PC-3 (cell line): Measurements from ENCODE around the gene ABCC8. TPM values are rescaled to one million over a fixed set of nuclear protein-coding genes. Genes with fewer than 3 reads are reported as not detected.

Experiments
- ATAC-seq: fragments of 200-7000 bp; cut with Tn5 transposase; 2 replicates; pipeline ENCODE4 v1.9.1; 2020; ENCODE audit warnings: mild to moderate bottlenecking, moderate library complexity
- BruUV-seq: library from RNA; stranded (reverse); fragments of 400-500 nt; replicated peaks from 2 replicates; lab custom pipeline; 2021; lab: Mats Ljungman, UMichigan
- CTCF ChIA-PET: fragments of 300-600 bp; sonication (Branson Sonifier 250); formaldehyde crosslinking; loops from one replicate; lab custom pipeline; 2022; ENCODE audit warnings: antibody characterized with exemption; lab: Charles Lee
- POLR2A ChIA-PET: fragments of 300-600 bp; sonication (Branson Sonifier 250); formaldehyde crosslinking; loops from one replicate; lab custom pipeline; 2022; ENCODE audit warnings: antibody characterized with exemption; ENCODE audit not compliant: unreplicated experiment; lab: Charles Lee
- DNase-seq: peaks from one replicate; pipeline ENCODE4 v3.0.0-alpha.2; 2015
- H2AFZ ChIP-seq: fragments of 300-600 bp; sonication (generic); 2 replicates; pipeline ENCODE4 v1.6.0; 2016; ENCODE audit warnings: antibody characterized with exemption, low read length
- H3F3A ChIP-seq: fragments of 300-600 bp; sonication (generic); one replicate; pipeline ENCODE4 v1.6.0; 2017; ENCODE audit warnings: antibody characterized with exemption, low read length, control low read depth, mild to moderate bottlenecking; ENCODE audit not compliant: unreplicated experiment
- H3K27ac ChIP-seq: fragments of 300-600 bp; sonication (generic); 2 replicates; pipeline ENCODE4 v1.5.1; 2016; ENCODE audit warnings: mild to moderate bottlenecking, low read length
- H3K27me3 ChIP-seq: fragments of 300-600 bp; sonication (generic); 2 replicates; pipeline ENCODE4 v1.6.1; 2016; ENCODE audit warnings: low read length, mixed read lengths
- H3K36me3 ChIP-seq: fragments of 300-600 bp; sonication (generic); 2 replicates; pipeline ENCODE4 v1.6.1; 2016; ENCODE audit warnings: low read depth, mixed run types, low read length, mixed read lengths
- H3K4me1 ChIP-seq: fragments of 300-600 bp; sonication (generic); 2 replicates; pipeline ENCODE4 v1.5.1; 2016; ENCODE audit warnings: low read length; ENCODE audit not compliant: insufficient read depth
- H3K4me2 ChIP-seq: fragments of 300-600 bp; sonication (generic); 2 replicates; pipeline ENCODE4 v1.6.0; 2016; ENCODE audit warnings: low read length
- H3K4me3 ChIP-seq: fragments of 300-600 bp; sonication (generic); 2 replicates; pipeline ENCODE4 v1.5.1; 2016; ENCODE audit warnings: mild to moderate bottlenecking, low read length, mixed read lengths
- H3K79me2 ChIP-seq: fragments of 300-600 bp; sonication (generic); 2 replicates; pipeline ENCODE4 v1.6.1; 2017; ENCODE audit warnings: low read length, mixed read lengths
- H3K9ac ChIP-seq: fragments of 300-600 bp; sonication (generic); 2 replicates; pipeline ENCODE4 v1.6.0; 2016; ENCODE audit warnings: mild to moderate bottlenecking, low read length
- H3K9me2 ChIP-seq: fragments of 300-600 bp; sonication (generic); replicated peaks from 2 replicates; pipeline ENCODE4 v1.6.1; 2016; ENCODE audit warnings: mixed run types, low read length, mixed read lengths
- H3K9me3 ChIP-seq: fragments of 300-600 bp; sonication (generic); 2 replicates; pipeline ENCODE4 v1.6.1; 2016; ENCODE audit warnings: low read length, mixed read lengths
- H4K20me1 ChIP-seq: fragments of 300-600 bp; sonication (generic); 2 replicates; pipeline ENCODE4 v1.6.1; 2016; ENCODE audit warnings: low read length, mixed read lengths
- EZH2 ChIP-seq: fragments of 300-600 bp; sonication (generic); IDR thresholded peaks from one replicate; pipeline ENCODE4 v1.6.1; 2017; ENCODE audit warnings: antibody characterized with exemption, mild to moderate bottlenecking, low read length; ENCODE audit not compliant: unreplicated experiment
- EZH2phosphoT487 ChIP-seq: fragments of 300-600 bp; sonication (generic); IDR thresholded peaks from 2 replicates; pipeline ENCODE4 v1.6.1; 2018; ENCODE audit warnings: mild to moderate bottlenecking, antibody characterized with exemption, low read length, borderline replicate concordance
- intact Hi-C: fragments of 100-400 bp; cut with micrococcal nuclease; formaldehyde crosslinking; loops from 2 replicates; pipeline ENCODE4 v1.9.0; 2023
- total RNA-seq: library from RNA; depleted of rRNA; stranded (reverse); fragments of >200 nt; gene quantifications from 2 replicates; pipeline ENCODE4 v1.2.3, GENCODE V29; 2014
- TF ChIP-seq, protein P1 (sequence below): fragments of 300-600 bp; sonication (generic); conservative IDR thresholded peaks from 2 replicates; pipeline ENCODE4 v1.5.1; 2017; ENCODE audit warnings: antibody characterized with exemption, low read depth, mild to moderate bottlenecking, low read length

Gene ABCC8
- total RNA-seq, 1 experiment from 2014 or later: not detected

GRCh38 chr11:17507773-17508172 lies 31.1 kb upstream of the ABCC8 start:
- Histone ChIP-seq H3K4me2 (no peak overlapping the region), H4K20me1 (no peaks in the 10 kb centered on the region), H3K4me3 (no peak overlapping the region), H3K36me3 (no peaks in the 10 kb centered on the region), H3K79me2 (no peaks in the 10 kb centered on the region), H3K9me3 (no peaks in the 10 kb centered on the region), H2AFZ (no peak overlapping the region), H3K4me1 (no peaks in the 10 kb centered on the region), H3K9me2 (no peaks in the 10 kb centered on the region), H3K27me3 (peaks cover 30% of the 10 kb centered on the region), H3F3A (no peaks in the 10 kb centered on the region), H3K9ac (no peak overlapping the region), H3K27ac (no peak overlapping the region)
- DNase-seq: no peak
- POLR2A ChIA-PET: no interaction called here
- no peak for ATAC-seq
- intact Hi-C loops: loop anchor here (10.0 kb wide), 1 partner anchor 273 kb away; no protein-coding TSS in a partner anchor
- no peak for TF ChIP-seq EZH2phosphoT487
- TF ChIP-seq, protein P1, sequence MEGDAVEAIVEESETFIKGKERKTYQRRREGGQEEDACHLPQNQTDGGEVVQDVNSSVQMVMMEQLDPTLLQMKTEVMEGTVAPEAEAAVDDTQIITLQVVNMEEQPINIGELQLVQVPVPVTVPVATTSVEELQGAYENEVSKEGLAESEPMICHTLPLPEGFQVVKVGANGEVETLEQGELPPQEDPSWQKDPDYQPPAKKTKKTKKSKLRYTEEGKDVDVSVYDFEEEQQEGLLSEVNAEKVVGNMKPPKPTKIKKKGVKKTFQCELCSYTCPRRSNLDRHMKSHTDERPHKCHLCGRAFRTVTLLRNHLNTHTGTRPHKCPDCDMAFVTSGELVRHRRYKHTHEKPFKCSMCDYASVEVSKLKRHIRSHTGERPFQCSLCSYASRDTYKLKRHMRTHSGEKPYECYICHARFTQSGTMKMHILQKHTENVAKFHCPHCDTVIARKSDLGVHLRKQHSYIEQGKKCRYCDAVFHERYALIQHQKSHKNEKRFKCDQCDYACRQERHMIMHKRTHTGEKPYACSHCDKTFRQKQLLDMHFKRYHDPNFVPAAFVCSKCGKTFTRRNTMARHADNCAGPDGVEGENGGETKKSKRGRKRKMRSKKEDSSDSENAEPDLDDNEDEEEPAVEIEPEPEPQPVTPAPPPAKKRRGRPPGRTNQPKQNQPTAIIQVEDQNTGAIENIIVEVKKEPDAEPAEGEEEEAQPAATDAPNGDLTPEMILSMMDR: no peak
- TF ChIP-seq EZH2: no peak
- CTCF ChIA-PET: no interaction called here
- BruUV-seq: no TSS peak

DNA sequence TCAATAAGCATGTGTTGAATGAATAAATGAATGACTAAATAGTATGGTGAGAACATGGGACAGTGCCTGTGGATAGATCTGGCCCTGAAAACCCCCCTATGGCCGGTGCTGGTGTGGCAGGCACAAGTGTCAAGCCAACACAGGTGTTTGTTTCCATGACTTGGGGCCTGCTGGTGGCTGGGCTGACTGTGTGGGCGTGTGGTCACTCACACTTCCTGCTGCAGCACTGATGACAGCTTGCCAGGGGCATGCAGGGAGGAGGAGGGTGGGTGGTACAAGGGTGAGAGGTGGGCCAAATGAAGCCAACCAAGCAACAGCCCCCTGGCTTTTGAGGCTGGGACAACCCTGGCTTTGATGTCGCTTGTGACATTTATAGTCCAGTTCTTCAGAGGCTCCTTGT lies 30.3 kb upstream of the ABCC8 start:
- H3K4me1 ChIP-seq: no peaks in the 10 kb centered on the region
- ATAC-seq (no peak), DNase-seq (no peak)
- no peaks in the 10 kb centered on the region for H3K79me2 ChIP-seq
- intact Hi-C loops: loop anchor here (10.0 kb wide), 1 partner anchor 272 kb away; no protein-coding TSS in a partner anchor
- no TSS peak for BruUV-seq
- no peak overlapping the region for H3K4me3 ChIP-seq
- no peaks in the 10 kb centered on the region for H3K36me3 ChIP-seq
- no peak overlapping the region for H3K27ac ChIP-seq
- H2AFZ ChIP-seq: no peak overlapping the region
- H3K9me2 ChIP-seq: no peaks in the 10 kb centered on the region
- no peaks in the 10 kb centered on the region for H3K9me3 ChIP-seq
- no peaks in the 10 kb centered on the region for H3F3A ChIP-seq
- H3K27me3 ChIP-seq: peaks cover 30% of the 10 kb centered on the region
- no peak overlapping the region for H3K4me2 ChIP-seq
- H3K9ac ChIP-seq: no peak overlapping the region
- ChIA-PET CTCF (no interaction called here), POLR2A (no interaction called here)
- no peaks in the 10 kb centered on the region for H4K20me1 ChIP-seq
- no peak for TF ChIP-seq EZH2
- TF ChIP-seq, protein P1: no peak
- TF ChIP-seq EZH2phosphoT487: no peak

DNA sequence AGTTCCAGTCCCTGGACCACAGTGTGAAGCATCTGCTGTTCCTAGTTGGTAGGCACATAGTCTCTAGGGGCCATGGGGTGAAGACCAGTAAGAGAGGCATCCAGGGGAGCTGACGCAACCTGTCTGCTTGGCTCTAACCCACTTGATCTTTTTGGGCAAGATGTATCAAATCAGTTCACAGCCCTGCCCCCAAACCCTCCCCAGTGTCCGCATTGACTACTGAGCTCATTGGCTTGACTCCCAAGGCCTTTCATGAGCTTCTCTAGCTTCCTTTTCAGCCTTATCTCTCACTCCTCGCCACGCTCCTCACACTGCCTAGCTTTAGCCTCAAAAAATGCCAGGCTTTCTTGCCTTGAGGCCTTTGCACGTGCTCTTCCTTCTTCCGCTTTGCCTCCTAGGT lies 29.7 kb upstream of the ABCC8 start:
- H3K27ac ChIP-seq: no peak overlapping the region
- TF ChIP-seq EZH2: no peak
- TF ChIP-seq, protein P1: no peak
- TF ChIP-seq EZH2phosphoT487: no peak
- H3K4me2 ChIP-seq: no peak overlapping the region
- no peak for ATAC-seq
- H4K20me1 ChIP-seq: no peaks in the 10 kb centered on the region
- ChIA-PET POLR2A (no interaction called here), CTCF (interaction anchor here (1.0 kb wide), 1 partner anchor 47 kb away, joined by 3 read pairs; no protein-coding TSS in a partner anchor)
- no peak overlapping the region for H3K4me3 ChIP-seq
- no peaks in the 10 kb centered on the region for H3K9me3 ChIP-seq
- H3K36me3 ChIP-seq: no peaks in the 10 kb centered on the region
- intact Hi-C loops: loop anchor here (10.0 kb wide), 1 partner anchor 272 kb away; no protein-coding TSS in a partner anchor
- H2AFZ ChIP-seq: no peak overlapping the region
- BruUV-seq: no TSS peak
- no peaks in the 10 kb centered on the region for H3K79me2 ChIP-seq
- no peaks in the 10 kb centered on the region for H3F3A ChIP-seq
- H3K9me2 ChIP-seq: no peaks in the 10 kb centered on the region
- H3K9ac ChIP-seq: no peak overlapping the region
- no peaks in the 10 kb centered on the region for H3K4me1 ChIP-seq
- no peak for DNase-seq
- H3K27me3 ChIP-seq: peaks cover 26% of the 10 kb centered on the region
